ENCODE measurements around the gene TSHZ1. TPM values are rescaled to one million over a fixed set of nuclear protein-coding genes. Genes with fewer than 3 reads are reported as not detected.

Gene TSHZ1
- total RNA-seq, 1 experiment from 2014 or later = 5.6 TPM

DNA sequence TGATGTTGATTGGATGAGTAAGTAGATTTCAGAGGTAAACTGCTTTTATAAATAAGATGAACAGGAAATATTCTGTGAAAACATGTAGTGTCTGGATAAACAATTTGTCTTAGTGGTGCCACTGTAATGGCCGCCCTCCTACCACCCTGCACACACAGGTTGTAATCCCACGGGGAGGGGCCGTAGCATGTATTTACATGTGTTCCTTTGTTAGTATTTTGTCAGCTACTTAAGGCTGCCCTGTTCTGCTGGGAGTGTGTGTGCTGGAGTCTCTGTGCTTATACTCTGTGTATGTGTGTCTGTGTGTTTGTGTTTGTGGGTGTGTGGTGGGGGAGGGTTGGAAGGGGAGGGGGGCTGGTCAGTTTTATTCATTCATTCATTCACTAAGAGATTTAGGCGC, 5.1 kb downstream of the TSHZ1 start:
- no peak overlapping the region for H3K4me2 ChIP-seq (ENCODE audit: low read length)
- CTCF ChIA-PET = no interaction called here
- no peak overlapping the region for H3K9ac ChIP-seq (ENCODE audit: low read length)
- no peak for DNase-seq
- no peak overlapping the region for H2AFZ ChIP-seq (ENCODE audit: low read length)
- no peak overlapping the region for H3K27ac ChIP-seq (ENCODE audit: low read length)
- H3K4me1 ChIP-seq (ENCODE audit: insufficient read depth, low read length) = peaks cover 21% of the 10 kb centered on the region
- H3K27me3 ChIP-seq (ENCODE audit: low read length) = no peaks in the 10 kb centered on the region
- no peaks in the 10 kb centered on the region for H3K9me3 ChIP-seq (ENCODE audit: low read length)
- POLR2A ChIA-PET (ENCODE audit: unreplicated experiment) = no interaction called here
- no peaks in the 10 kb centered on the region for H3K9me2 ChIP-seq (replicated peaks; ENCODE audit: low read length)
- intact Hi-C loops (cut with micrococcal nuclease) = no loop called here
- BruUV-seq (replicated peaks) = no TSS peak
- no peak for TF ChIP-seq EZH2 (IDR thresholded peaks at IDR 0.05; ENCODE audit: low read length, unreplicated experiment)
- TF ChIP-seq EZH2phosphoT487 (IDR thresholded peaks at IDR 0.05; ENCODE audit: borderline replicate concordance, low read length) = no peak
- no peak for TF ChIP-seq CTCF (conservative IDR thresholded peaks at IDR 0.05; ENCODE audit: low read depth, low read length)
- peaks cover 57% of the 10 kb centered on the region for H3K79me2 ChIP-seq (ENCODE audit: low read length)
- ATAC-seq = no peak
- no peaks in the 10 kb centered on the region for H3K36me3 ChIP-seq (ENCODE audit: low read depth, low read length)
- no peaks in the 10 kb centered on the region for H4K20me1 ChIP-seq (ENCODE audit: low read length)
- no peaks in the 10 kb centered on the region for H3F3A ChIP-seq (ENCODE audit: low read length, unreplicated experiment)
- no peak overlapping the region for H3K4me3 ChIP-seq (ENCODE audit: low read length)

DNA sequence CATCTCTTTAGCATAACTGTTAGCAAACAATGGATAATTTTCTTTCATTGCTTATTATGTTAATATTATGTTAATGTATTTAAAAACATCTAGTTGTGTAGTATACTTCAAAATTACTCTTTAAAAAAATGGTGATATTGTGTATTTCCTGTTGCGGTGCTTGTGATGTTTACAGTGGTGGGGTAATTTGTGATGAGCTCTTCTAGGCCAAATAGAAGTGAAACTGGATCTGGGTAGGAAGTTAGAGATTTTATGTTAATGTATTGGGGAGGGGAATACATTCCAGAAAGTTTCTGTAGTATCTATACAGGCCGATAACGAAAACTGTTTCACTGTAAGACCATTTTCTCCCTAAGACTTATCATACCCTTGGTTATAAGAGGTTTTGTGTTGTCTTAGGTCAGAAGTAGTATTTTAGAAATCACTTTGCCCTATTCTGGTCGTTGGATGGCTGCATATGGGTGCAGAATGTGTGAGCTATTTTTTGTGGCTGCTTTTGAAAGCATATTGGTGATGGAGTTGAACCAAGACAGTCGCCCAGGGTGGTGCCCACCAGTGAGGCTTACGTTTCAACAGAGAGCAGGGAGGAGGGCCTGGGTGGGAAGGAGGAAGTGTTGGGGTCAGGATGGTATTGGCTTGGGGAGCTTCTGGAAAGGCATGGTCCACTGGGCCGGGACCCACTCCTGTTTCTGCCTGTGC, 5.8 kb downstream of the TSHZ1 start:
- DNase-seq (no peak), ATAC-seq (no peak)
- H3K4me3 ChIP-seq (ENCODE audit: low read length) = no peak overlapping the region
- TF ChIP-seq EZH2phosphoT487 (IDR thresholded peaks at IDR 0.05; ENCODE audit: borderline replicate concordance, low read length) = no peak
- no peak for TF ChIP-seq CTCF (conservative IDR thresholded peaks at IDR 0.05; ENCODE audit: low read depth, low read length)
- TF ChIP-seq EZH2 (IDR thresholded peaks at IDR 0.05; ENCODE audit: low read length, unreplicated experiment) = no peak
- CTCF ChIA-PET = no interaction called here
- no peak overlapping the region for H3K27ac ChIP-seq (ENCODE audit: low read length)
- H3K4me1 ChIP-seq (ENCODE audit: insufficient read depth, low read length) = peaks cover 21% of the 10 kb centered on the region
- no TSS peak for BruUV-seq (replicated peaks)
- no peaks in the 10 kb centered on the region for H3F3A ChIP-seq (ENCODE audit: low read length, unreplicated experiment)
- H3K4me2 ChIP-seq (ENCODE audit: low read length) = no peak overlapping the region
- H3K79me2 ChIP-seq (ENCODE audit: low read length) = peaks cover 57% of the 10 kb centered on the region
- H2AFZ ChIP-seq (ENCODE audit: low read length) = no peak overlapping the region
- H3K36me3 ChIP-seq (ENCODE audit: low read depth, low read length) = no peaks in the 10 kb centered on the region
- intact Hi-C loops (cut with micrococcal nuclease) = no loop called here
- H3K9ac ChIP-seq (ENCODE audit: low read length) = no peak overlapping the region
- no peaks in the 10 kb centered on the region for H3K27me3 ChIP-seq (ENCODE audit: low read length)
- POLR2A ChIA-PET (ENCODE audit: unreplicated experiment) = no interaction called here
- H4K20me1 ChIP-seq (ENCODE audit: low read length) = no peaks in the 10 kb centered on the region
- H3K9me3 ChIP-seq (ENCODE audit: low read length) = no peaks in the 10 kb centered on the region
- H3K9me2 ChIP-seq (replicated peaks; ENCODE audit: low read length) = no peaks in the 10 kb centered on the region

DNA sequence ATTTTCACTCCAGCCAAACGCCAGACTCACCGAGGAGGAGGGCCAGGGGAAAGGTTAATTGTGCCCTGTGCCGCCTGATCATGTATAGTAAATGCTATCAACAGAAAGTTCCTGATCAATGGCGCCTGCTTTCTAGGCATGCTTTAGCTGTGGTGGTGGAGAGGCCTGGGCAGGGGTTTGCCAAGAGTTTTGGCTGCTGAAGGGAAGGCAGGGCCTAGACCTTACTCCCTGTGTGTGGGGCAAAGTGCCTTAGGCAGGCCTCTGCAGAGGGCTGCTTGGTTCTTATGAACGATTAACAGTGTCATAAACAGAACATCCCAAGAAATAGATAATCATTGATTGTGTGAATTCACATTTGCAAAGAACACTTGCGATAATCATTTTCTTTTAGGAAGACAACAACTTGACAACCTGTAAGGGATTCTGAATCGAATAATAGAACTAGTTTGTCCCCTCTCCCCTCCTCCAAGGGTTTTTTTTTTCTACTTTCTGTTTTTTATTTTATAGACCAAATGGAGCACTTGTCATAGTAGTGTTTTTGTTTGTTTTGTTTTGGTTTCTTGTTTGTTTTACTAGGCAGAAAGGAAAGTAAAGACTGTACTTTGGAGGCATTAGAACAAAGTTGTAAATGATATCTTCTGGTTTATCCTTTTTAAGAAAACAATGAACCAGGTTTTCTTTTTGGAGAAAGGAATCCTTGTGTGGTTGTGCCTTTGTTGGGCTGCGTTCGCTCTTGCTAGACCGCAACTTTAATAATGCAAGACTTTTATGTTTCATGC, 6.5 kb downstream of the TSHZ1 start:
- ATAC-seq (no peak), DNase-seq (no peak)
- Histone ChIP-seq H3K4me1 (ENCODE audit: insufficient read depth, low read length) (peaks cover 21% of the 10 kb centered on the region), H2AFZ (ENCODE audit: low read length) (no peak overlapping the region), H3K4me2 (ENCODE audit: low read length) (no peak overlapping the region), H3F3A (ENCODE audit: low read length, unreplicated experiment) (no peaks in the 10 kb centered on the region), H3K9me2 (replicated peaks; ENCODE audit: low read length) (no peaks in the 10 kb centered on the region), H3K27me3 (ENCODE audit: low read length) (no peaks in the 10 kb centered on the region), H3K79me2 (ENCODE audit: low read length) (peaks cover 55% of the 10 kb centered on the region), H3K9me3 (ENCODE audit: low read length) (no peaks in the 10 kb centered on the region), H4K20me1 (ENCODE audit: low read length) (no peaks in the 10 kb centered on the region), H3K4me3 (ENCODE audit: low read length) (no peak overlapping the region), H3K27ac (ENCODE audit: low read length) (no peak overlapping the region), H3K36me3 (ENCODE audit: low read depth, low read length) (no peaks in the 10 kb centered on the region), H3K9ac (ENCODE audit: low read length) (no peak overlapping the region)
- BruUV-seq (replicated peaks) = no TSS peak
- intact Hi-C loops (cut with micrococcal nuclease) = no loop called here
- CTCF ChIA-PET = no interaction called here
- TF ChIP-seq CTCF (conservative IDR thresholded peaks at IDR 0.05; ENCODE audit: low read depth, low read length) (no peak), EZH2phosphoT487 (IDR thresholded peaks at IDR 0.05; ENCODE audit: borderline replicate concordance, low read length) (no peak), EZH2 (IDR thresholded peaks at IDR 0.05; ENCODE audit: low read length, unreplicated experiment) (no peak)
- POLR2A ChIA-PET (ENCODE audit: unreplicated experiment) = no interaction called here

Data from PC-3 (cell line).